GM19452 (cell line): ENCODE results near the gene FARP2.
"Not testable (repeated sequence)": the region's sequence is repeated elsewhere in the genome, so short reads cannot be mapped to it uniquely, and the experiment has no call there.

ENCODE experiments used
- ATAC-seq: cut with Tn5 transposase; IDR thresholded peaks from one replicate; pipeline ENCODE4 v1.9.1; 2021; ENCODE audit not compliant: unreplicated experiment

FARP2 gene

DNA sequence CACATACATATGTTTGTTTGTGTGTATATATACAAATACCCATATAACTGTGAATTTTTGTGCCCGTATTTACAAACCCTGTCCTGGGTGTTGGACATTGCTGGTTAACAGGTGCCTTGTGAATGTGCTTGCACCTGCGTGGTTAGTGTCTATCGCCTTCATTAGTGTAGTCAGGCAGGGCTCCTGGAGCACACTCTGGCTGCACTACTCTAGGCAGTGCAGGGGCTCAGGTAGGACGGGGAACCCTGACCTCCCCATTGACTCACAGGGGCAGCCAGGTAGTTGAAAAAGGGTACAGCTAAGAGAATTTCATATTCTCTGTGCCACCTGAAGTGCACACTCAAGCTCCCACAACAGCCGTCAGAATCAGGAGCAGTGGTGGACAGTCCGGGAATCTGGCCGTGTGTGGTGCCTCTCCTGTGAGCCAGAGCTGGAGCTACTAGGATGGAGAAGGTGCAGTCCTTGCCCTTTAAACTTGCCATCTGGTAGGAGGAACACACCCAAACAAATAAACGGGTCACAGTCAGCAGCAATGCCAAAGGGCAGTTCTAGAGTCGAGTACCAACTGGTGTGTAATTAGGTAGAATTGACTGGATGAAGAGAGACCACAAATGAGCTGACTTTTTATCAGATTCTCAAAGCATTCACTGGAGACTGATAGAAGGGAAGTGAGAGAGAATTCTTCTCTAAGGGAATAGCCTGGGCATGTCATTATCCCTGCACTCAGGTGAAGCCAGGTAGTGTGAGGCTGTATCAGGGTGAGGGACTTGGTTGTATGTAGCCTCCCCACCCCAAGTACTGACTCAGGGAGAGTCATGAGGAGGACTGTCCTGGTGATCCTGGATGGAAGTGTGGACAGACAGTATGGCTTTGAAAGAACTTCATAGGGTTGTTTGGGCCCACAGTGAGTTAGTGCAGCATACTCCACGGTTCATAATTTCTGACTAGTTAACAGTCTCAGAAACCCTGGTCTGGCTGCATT is 44.1 kb downstream of the FARP2 start:
- no peak for ATAC-seq

DNA sequence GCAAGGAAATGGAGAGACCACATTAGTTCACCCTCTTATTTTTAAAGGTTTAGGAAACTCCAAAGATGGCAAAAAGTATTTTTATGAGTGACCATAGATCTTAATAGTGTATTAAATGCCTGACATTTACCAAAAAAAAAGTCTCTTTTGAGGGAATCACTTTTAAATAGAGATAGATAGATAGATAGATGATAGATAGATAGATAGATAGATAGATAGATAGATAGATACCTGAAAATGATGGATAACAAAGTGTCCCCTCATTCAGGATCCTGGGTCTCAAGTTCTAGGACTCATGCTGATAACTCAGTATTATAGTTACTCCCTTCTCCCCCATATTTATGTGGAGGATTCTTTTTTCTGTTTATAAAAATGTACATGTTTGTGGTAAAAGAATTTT is 52.8 kb downstream of the FARP2 start:
- ATAC-seq = no peak

DNA sequence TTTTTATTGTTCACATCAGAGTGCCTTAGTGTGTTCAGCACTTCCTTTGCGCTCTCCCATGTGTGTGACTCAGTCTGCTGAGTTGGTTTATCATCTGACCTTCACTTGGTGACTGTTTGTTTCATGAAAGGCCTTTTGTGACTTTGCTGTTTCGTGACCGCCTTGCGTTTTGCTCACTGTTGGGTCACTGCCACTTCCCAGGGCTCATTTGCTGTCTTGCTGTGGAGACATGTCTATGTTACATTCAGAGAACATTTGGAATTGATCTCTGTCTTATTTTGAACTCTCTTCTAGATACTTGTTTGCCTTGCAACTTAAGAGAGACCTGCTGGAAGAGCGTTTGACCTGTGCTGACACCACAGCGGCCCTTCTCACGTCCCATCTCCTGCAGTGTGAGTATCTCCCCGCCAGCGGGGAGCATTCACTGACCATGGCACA is 54.7 kb downstream of the FARP2 start:
- no peak for ATAC-seq

GRCh38 chr2:241412144-241412543 is 56.1 kb downstream of the FARP2 start:
- ATAC-seq = no peak

DNA sequence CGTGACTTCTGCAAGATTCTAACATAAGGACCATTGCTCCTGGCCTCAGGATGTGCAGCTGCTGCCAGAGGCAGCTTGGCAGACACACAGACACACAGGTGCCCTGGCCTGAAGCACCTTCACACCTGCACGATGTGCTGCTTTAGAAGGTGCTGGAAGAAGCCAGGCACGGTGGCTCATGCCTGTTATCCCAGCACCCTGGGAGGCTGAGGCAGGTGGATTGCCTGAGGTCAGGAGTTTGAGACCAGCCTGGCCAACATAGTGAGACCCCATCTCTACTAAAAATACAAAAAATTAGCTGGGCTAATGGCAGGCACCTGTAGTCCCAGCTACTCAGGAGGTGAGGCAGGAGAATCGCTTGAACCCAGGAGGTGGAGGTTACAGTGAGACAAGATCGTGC is 57.4 kb downstream of the FARP2 start:
- ATAC-seq = not testable (repeated sequence)

GRCh38 chr2:241413929-241414580 is 58.0 kb downstream of the FARP2 start:
- no peak for ATAC-seq

DNA sequence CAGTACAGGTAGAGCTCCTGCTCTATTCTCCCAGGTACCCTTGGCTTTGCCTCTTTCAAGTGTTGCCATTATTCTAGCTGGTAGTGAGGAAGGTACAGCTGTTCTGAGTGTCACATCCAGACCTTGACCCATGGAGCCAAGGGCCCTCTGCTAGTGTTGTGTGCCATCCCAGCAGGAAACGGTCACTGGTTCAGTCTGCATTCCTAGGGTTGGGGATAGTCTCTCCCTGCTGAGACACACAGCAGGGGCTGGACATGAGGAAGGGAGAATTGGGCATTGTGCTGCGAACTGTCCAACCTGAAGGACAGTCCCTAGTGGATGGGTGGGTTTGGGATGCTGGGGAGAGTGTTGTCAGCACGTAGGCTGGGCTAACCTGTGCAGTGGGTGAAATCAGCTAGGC is 59.1 kb downstream of the FARP2 start:
- ATAC-seq = no peak

GRCh38 chr2:241417626-241418025 is 61.5 kb downstream of the FARP2 start:
- no peak for ATAC-seq

GRCh38 chr2:241421330-241421729 is 65.2 kb downstream of the FARP2 start:
- no peak for ATAC-seq

DNA sequence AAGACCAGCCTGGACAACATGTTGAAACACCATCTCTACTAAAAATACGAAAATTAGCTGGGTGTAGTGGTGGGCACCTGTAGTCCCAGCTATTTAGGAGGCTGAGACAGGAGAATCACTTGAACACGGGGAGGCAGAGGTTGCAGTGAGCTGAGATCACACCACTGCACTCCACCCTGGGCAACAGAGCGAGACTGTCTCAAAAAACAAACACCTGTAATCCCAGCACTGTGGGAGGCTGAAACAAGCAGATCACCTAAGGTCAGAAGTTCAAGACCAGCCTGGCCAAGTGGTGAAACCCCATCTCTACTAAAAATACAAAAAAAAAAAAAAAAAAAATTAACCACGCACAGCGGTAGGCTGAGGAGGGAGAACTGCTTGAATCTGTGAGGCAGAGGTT is 65.9 kb downstream of the FARP2 start:
- not testable (repeated sequence) for ATAC-seq

- ATAC-seq = no peak
Measured at GRCh38 chr2:241422350-241422749, 66.3 kb downstream of the FARP2 start.

DNA sequence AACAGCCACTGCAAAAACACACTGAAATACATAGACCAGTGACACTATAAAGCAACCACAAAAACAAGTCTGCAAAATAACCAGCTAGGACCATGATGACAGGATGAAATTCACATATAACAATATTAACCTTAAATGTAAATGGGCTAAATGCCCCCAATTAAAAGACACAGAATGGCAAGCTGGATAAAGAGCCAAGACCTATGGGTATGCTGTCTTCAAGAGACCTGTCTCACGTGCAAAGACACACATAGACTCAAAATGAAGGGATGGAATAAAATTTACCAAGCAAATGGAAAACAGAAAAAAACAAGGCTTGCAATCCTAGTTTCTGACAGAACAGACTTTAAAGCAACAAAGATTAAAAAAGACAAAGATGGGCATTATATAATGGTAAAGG is 67.4 kb downstream of the FARP2 start:
- not testable (repeated sequence) for ATAC-seq

- no peak for ATAC-seq
Measured at GRCh38 chr2:241425368-241425767, 69.3 kb downstream of the FARP2 start.

GRCh38 chr2:241430178-241430577 is 74.1 kb downstream of the FARP2 start:
- no peak for ATAC-seq

- ATAC-seq = no peak
Measured at GRCh38 chr2:241432824-241433448, 76.9 kb downstream of the FARP2 start.

DNA sequence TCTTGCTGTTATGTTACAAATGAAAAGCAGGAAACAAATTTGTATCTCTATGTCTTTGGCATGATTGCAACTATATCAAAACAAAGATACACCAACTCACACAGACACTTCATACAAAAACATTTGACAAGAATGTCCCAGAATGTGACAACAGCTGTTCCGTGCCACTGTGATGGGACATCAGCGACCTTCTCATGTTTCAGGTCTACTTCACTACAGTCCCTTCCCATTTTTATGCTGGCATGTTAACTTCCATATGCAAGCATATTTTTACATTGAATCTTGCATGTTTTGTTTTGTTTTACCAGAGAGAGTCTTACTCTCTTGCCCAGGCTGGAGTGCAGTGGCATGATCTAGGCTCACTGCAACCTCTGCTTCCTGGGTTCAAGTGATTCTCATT is 81.1 kb downstream of the FARP2 start:
- ATAC-seq = no peak

- ATAC-seq = no peak
Measured at GRCh38 chr2:241441492-241441891, 85.4 kb downstream of the FARP2 start.

DNA sequence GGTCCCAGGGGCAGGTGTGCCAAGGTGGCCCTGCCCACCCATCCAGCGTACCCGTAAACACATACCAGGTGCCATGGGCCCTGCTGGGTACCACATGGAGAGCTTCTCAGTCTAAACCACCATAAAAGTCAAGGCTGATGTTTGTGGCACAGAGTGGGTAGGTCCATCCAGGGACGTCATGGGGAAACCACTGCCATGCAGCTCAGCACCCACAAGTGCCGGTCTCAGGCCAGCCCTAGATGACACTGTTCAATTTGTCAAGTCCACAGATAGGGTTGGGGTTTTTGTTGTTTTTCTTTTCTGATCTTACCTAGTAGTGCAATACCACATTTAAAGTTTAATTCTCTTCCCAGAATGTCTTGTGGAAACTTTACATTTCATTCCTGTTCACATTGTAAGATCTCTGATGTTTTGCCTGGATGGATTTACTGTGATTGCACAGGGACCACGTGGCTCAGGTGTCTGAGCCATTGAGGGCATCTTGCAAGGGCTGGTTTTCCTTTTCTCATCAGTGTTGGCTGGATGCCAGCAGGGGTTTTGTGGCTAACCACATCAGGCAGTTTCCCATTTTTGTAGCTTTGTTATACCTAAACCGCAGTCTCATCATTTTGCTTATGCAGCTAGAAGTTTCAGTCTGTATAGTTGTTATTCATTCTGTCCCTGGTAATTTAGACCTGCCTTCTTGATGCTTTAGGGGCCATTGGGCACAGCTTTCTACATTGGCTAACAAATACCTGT is 87.6 kb downstream of the FARP2 start:
- no peak for ATAC-seq

DNA sequence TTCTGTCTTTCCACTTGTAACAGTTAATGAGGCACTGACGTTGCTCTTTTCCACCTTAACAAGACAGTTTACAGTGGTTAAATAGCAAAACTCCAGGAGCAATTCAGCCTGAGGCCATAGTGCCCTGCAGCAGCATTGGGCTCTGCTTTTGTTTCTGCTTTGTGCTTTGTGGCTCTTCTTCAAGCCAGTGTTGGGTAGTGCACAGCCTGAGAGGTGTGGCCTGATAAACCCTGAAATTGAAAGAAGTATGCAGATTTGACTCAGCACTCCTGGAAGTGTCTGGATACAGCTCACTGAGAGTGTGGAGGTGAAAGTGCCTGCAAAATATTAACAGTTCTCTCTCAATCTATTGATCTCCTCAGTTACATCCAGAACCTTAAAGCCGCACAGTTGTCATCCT is 89.3 kb downstream of the FARP2 start:
- ATAC-seq = no peak

DNA sequence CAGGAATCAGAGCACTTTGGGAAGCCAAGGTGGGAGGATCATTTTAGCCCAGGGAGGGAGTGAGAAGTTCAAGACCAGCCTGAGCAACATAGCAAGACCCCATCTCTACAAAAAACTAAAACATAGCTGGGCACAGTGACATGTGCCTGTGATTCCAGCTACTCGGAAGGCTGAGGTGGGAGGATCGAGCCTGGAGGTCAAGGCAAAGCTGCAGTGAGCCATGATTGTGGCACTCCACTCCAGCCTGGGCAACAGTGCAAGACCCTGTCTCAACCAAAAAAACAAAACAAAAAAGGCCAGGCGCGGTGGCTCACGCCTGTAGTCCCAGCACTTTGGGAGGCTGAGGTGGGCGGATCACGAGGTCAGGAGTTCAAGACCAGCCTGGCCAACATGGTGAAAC is 94.0 kb downstream of the FARP2 start:
- not testable (repeated sequence) for ATAC-seq
